IPS DF 19.7 (cell line): ENCODE data around the gene OR10AD1.
"Not testable (repeated sequence)": the region's sequence is repeated elsewhere in the genome, so short reads cannot be mapped to it uniquely, and the experiment has no call there.

Source experiments
- DNase-seq: peaks from one replicate; pipeline ENCODE4 v3.0.0-alpha.2; 2013; ENCODE audit warnings: low read depth, low spot score

Gene OR10AD1

GRCh38 chr12:48203192-48203591 lies at the start of gene OR10AD1:
TSS of gene OR10AD1 (minus strand) at chr12:48203292. CDS start at chr12:48203292, 0 bp downstream.
- DNase-seq, result no peak

- no peak for DNase-seq
These were observed 44.3 kb upstream of the OR10AD1 start for GRCh38 chr12:48247181-48247966.

- no peak for DNase-seq
These were observed 34.1 kb upstream of the OR10AD1 start for GRCh38 chr12:48237162-48237561.

- DNase-seq, result no peak
These were observed 32.8 kb upstream of the OR10AD1 start for GRCh38 chr12:48235796-48236333.

GRCh38 chr12:48231169-48231958 lies 28.3 kb upstream of the OR10AD1 start:
- DNase-seq, result not testable (repeated sequence)

GRCh38 chr12:48224533-48224932 lies 21.4 kb upstream of the OR10AD1 start:
- not testable (repeated sequence) for DNase-seq

- no peak for DNase-seq
These were observed 18.6 kb upstream of the OR10AD1 start for GRCh38 chr12:48221645-48222044.

- DNase-seq, result no peak
These were observed 17.6 kb upstream of the OR10AD1 start for GRCh38 chr12:48220701-48221100.

GRCh38 chr12:48219631-48220030 lies 16.5 kb upstream of the OR10AD1 start:
- no peak for DNase-seq

- DNase-seq, result no peak
These were observed 13.7 kb upstream of the OR10AD1 start for GRCh38 chr12:48216785-48217184.

- DNase-seq, result not testable (repeated sequence)
These were observed 6.4 kb upstream of the OR10AD1 start for GRCh38 chr12:48209495-48209894.

- DNase-seq, result no peak
These were observed 326 bp downstream of the OR10AD1 start for GRCh38 chr12:48202766-48203165.

- DNase-seq, result no peak
These were observed 1.6 kb downstream of the OR10AD1 start for GRCh38 chr12:48201516-48201915.

GRCh38 chr12:48201091-48201490 lies 2.0 kb downstream of the OR10AD1 start:
- DNase-seq, result no peak

- no peak for DNase-seq
These were observed 3.3 kb downstream of the OR10AD1 start for GRCh38 chr12:48199774-48200221.

- no peak for DNase-seq
These were observed 4.1 kb downstream of the OR10AD1 start for GRCh38 chr12:48198985-48199384.

- no peak for DNase-seq
These were observed 4.5 kb downstream of the OR10AD1 start for GRCh38 chr12:48198672-48198971.

GRCh38 chr12:48197971-48198671 lies 5.0 kb downstream of the OR10AD1 start:
- DNase-seq, result peak; percentile 96

GRCh38 chr12:48197549-48197970 lies 5.5 kb downstream of the OR10AD1 start:
- DNase-seq, result no peak

GRCh38 chr12:48194799-48195201 lies 8.3 kb downstream of the OR10AD1 start:
- DNase-seq, result no peak

- no peak for DNase-seq
These were observed 9.5 kb downstream of the OR10AD1 start for GRCh38 chr12:48193623-48194022.

- DNase-seq, result no peak
These were observed 10.2 kb downstream of the OR10AD1 start for GRCh38 chr12:48192861-48193260.
